GM18907 (cell line): ENCODE results near the gene DNASE2.

Experiments used
- ATAC-seq: cut with Tn5 transposase; IDR thresholded peaks from one replicate; pipeline ENCODE4 v1.9.1; 2021; ENCODE audit warnings: mild to moderate bottlenecking, moderate library complexity; ENCODE audit not compliant: unreplicated experiment

DNASE2 gene

GRCh38 chr19:12886969-12887747 is 5.9 kb upstream of the DNASE2 start, which contains the start of gene KLF1:
KLF1 (minus strand) TSS chr19:12887201; CDS start chr19:12887140, 61 bp downstream.
- no peak for ATAC-seq

GRCh38 chr19:12886651-12886968 is 5.4 kb upstream of the DNASE2 start:
- no peak for ATAC-seq

- ATAC-seq: no peak
These were observed 4.8 kb upstream of the DNASE2 start for GRCh38 chr19:12885749-12886650.

GRCh38 chr19:12884926-12885748 is 3.9 kb upstream of the DNASE2 start:
- ATAC-seq: no peak

- no peak for ATAC-seq
These were observed 3.3 kb upstream of the DNASE2 start for GRCh38 chr19:12884627-12884925.

- no peak for ATAC-seq
These were observed 3.0 kb upstream of the DNASE2 start for GRCh38 chr19:12884202-12884601.

- no peak for ATAC-seq
These were observed 1.3 kb upstream of the DNASE2 start for GRCh38 chr19:12882589-12882988.

- ATAC-seq: peak; percentile 17
These were observed 588 bp downstream of the DNASE2 start for GRCh38 chr19:12880551-12881171.

- no peak for ATAC-seq
These were observed 6.2 kb downstream of the DNASE2 start for GRCh38 chr19:12875086-12875485.

- no peak for ATAC-seq
These were observed 7.1 kb downstream of the DNASE2 start for GRCh38 chr19:12873891-12874745.

- no peak for ATAC-seq
These were observed 8.0 kb downstream of the DNASE2 start for GRCh38 chr19:12872941-12873890.

- no peak for ATAC-seq
These were observed 9.0 kb downstream of the DNASE2 start for GRCh38 chr19:12872255-12872654.

- ATAC-seq: no peak
These were observed 9.6 kb downstream of the DNASE2 start for GRCh38 chr19:12871681-12872080.

GRCh38 chr19:12868540-12869112 is 12.6 kb downstream of the DNASE2 start:
- no peak for ATAC-seq

- peak; percentile 62 for ATAC-seq
These were observed 13.8 kb downstream of the DNASE2 start for GRCh38 chr19:12867120-12868099.

GRCh38 chr19:12866416-12867119 is 14.7 kb downstream of the DNASE2 start:
- no peak for ATAC-seq
